Neural progenitor cell (in vitro differentiated cells): ENCODE measurements around the gene PUM1.

ENCODE experiments used
- EZH2 ChIP-seq: fragments of 200-600 bp; sonication (generic); IDR thresholded peaks from 2 replicates; pipeline ENCODE4 v1.6.1; 2017; ENCODE audit warnings: antibody characterized with exemption, mild to moderate bottlenecking, moderate library complexity
- EZH2phosphoT487 ChIP-seq: fragments of 200-600 bp; sonication (generic); IDR thresholded peaks from 2 replicates; pipeline ENCODE4 v1.6.1; 2017; ENCODE audit warnings: antibody characterized with exemption
- TF ChIP-seq, protein P1 (sequence below): fragments of 200-600 bp; sonication (generic); IDR thresholded peaks from 2 replicates; pipeline ENCODE4 v1.5.1; 2017; ENCODE audit warnings: antibody characterized with exemption, mild to moderate bottlenecking

DNA sequence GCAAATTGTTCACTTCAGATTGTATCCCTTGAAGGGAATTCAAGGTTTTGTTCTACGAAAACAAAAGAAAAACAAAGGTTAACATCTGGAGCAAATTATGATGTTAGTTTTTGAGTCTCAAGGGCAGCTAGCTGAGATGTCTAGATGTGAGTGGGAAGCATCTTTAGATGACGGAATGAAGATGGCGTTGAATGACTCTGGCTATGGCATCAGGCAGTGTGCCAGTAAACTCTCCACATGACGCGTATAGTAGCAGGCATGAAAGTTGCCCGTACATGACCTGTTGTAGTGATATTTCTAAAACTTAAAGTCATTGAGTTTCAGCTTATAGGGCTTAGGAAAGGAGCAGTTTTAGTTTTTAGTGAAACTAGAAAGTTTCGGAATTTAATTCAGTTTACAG, 144.7 kb downstream of the PUM1 start:
- TF ChIP-seq, protein P1, sequence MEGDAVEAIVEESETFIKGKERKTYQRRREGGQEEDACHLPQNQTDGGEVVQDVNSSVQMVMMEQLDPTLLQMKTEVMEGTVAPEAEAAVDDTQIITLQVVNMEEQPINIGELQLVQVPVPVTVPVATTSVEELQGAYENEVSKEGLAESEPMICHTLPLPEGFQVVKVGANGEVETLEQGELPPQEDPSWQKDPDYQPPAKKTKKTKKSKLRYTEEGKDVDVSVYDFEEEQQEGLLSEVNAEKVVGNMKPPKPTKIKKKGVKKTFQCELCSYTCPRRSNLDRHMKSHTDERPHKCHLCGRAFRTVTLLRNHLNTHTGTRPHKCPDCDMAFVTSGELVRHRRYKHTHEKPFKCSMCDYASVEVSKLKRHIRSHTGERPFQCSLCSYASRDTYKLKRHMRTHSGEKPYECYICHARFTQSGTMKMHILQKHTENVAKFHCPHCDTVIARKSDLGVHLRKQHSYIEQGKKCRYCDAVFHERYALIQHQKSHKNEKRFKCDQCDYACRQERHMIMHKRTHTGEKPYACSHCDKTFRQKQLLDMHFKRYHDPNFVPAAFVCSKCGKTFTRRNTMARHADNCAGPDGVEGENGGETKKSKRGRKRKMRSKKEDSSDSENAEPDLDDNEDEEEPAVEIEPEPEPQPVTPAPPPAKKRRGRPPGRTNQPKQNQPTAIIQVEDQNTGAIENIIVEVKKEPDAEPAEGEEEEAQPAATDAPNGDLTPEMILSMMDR, result no peak
- TF ChIP-seq EZH2 (no peak), EZH2phosphoT487 (no peak)
